Activated T-cell treated with anti-CD3 and anti-CD28 coated beads, Interleukin-2, amount 50 U/mL, for 48 hours (primary cell): ENCODE results near the gene CBFA2T3.
"Not testable (repeated sequence)": the region's sequence is repeated elsewhere in the genome, so short reads cannot be mapped to it uniquely, and the experiment has no call there.

Source experiments
- DNase-seq, 2 experiments: peaks; one replicate each; pipeline ENCODE4 v3.0.0-alpha.2; 2020

CBFA2T3 gene

DNA sequence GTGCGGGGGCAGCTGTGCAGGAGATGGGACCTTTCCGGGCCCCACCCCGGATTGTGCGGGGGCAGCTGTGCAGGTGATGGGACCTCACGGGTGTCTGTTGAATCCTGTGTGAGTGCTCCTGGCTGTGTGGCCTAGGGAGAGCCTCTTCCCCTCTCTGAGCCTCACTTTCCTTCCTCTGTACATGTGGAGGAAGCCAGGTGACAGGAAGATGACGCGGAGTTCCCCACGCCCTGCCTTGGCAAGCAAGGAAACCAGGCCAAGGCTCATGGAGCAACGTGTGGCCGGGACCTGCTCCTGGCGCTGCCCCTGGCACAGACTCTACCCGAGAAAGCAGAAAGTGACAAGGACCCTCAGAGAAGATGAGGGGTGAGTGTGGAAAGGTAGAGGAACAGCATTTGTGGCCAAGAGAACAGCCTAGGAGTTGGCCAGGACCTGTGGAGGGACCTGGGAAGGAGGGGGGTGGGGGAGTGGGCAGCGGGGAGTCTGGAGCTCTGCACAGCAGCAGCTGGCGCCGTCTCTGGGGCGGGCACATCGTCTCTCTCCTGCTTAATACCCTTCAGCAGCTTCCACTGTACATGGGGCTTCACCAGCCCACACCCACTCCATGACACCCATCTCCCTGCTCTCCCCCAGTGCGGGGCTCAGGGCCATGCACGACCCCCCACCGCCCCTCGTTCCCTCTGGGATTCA lies 72.2 kb downstream of the CBFA2T3 start:
- DNase-seq: no peak

DNA sequence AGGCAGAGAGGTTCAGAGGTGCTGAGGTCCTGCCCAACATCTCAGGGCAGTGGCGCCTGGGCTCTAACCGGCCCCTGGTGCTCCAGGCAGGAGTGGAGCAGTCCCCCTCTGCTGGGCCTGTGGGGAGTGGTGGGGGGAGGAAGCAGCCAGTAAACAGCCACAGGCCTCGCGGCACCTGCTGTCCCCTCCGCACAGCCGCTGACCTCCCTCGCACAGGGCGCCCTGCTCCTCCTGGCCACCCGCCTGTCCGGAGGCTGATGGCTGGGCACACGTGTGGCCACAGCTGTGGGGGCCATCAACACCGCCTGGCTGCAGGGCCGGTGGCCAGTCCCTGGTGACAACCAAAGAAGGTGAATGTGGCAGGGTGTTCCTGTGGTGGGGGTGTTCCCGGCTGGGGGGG lies 73.7 kb downstream of the CBFA2T3 start:
- DNase-seq: no peak

DNA sequence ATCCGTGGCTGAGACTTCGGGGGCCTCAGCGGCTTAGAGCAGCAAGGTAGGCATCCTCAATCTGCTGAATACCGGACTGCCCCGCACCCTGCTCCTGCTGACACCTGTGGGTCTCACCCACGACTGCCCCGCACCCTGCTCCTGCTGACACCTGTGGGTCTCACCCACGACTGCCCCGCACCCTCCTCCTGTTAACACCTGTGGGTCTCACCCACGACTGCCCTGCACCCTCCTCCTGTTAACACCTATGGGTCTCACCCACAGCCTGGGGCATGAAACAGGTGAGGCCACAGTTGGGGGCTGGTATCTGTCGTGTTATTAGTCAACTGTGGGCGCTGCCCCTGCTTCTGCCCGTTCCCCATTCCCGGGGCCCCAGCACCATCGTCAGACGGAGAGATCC lies 74.3 kb downstream of the CBFA2T3 start:
- no peak for DNase-seq

DNA sequence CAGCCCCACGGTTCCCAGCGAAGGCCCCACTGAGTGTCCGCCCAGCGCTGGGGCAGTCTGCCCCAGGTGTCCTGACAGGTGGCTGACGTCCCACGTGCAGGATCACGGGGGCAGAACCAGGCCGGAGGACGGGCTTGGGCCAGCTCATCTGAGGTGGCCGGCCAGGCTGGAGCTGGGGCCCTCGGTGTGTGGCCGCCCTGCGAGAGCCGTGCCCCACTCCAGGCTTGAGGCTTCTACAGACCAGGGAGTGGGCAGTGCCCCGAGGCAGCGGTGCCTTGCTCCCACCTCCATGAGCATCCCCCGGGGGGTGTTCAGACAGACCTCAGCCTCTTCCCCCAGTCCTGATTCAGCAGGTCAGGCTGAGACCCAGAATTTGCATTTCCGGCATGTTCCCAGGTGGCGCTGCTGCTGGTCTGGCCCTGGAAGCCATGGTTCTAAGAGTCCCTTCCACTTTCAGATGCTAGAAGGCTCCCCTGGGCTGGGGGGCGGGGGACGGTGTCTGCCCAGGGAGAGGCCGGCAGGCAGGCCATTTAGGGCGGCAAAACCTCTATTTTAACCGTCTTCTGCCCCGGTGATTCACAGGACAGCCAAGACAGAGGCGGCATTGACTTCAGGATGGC lies 75.2 kb downstream of the CBFA2T3 start:
- DNase-seq: no peak

- DNase-seq: no peak
Measured at GRCh38 chr16:88900662-88901052, 76.3 kb downstream of the CBFA2T3 start.

DNA sequence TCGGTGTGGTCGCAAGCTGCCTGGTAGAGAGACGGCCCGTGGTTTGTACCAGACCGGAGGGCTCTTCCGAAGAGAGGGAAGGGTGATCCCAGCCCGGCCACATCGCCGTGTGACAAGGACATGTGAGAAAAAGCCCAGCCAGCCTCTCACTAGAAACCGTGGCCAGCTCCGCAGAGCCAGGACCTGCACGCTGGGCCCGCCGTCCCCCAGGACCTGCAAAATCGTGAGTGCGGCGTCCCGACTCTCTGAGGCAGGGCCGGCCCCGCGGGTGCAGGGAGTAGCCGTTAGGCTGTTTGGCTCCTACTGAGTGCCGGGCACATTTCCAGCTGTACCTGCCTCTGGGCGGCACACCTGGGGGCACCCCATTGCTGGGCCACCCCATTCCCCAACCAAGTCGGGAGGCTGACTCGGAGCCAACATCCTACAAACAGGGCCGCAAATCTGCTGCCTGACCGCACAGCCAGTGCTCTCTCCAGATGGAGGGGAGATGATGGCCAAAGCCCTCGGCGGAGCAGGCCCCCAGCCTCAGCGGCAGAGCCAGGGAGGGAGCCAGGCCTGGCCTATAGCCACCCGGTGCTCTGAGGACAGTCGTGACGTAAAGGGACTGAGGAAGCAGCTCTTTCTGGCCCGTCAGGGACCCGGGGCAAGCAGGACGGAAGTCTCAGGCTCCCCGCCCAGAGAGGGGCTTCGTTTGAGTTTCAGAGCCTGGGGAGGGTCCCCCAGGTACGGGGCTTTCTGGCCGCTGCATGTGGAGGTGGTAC lies 76.9 kb downstream of the CBFA2T3 start:
- DNase-seq: no peak

DNA sequence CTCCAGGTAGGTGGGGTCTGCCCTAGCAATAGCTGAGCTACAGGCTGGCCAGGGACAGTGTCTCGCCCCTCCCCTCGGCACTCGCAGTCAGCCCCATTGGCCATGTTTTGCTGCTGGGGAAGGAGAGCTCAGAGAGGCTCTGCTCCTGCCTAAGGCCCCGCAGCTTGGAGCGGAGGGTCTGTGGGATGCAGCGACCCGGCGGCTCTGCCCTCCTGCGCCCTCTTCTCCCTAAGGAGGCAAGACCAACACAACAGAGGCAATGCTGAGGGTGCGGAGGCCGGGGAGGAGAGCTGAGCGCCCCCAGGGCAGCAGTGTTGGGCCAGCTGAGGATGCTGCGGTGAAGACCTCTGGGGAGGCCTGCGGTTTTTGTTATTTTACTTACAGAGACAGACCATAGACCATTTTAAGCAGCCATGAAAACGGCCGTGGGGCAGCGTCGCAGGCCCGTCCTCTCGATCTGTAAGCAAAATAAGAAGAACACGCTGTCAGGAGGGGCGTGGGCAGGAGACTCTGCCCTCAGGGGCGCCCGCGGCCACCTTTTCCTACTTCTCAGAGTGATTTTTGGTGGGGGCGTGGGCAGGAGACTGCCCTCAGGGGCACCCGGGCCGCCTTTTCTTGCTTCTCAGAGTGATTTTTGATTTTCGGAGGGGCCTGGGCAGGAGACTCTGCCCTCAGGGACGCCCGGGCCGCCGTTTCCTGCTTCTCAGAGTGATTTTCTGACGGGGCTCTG lies 79.1 kb downstream of the CBFA2T3 start:
- no peak for DNase-seq

- DNase-seq: no peak
Measured at GRCh38 chr16:88896238-88897070, 80.6 kb downstream of the CBFA2T3 start.

- DNase-seq: no peak
Measured at GRCh38 chr16:88895335-88895734, 81.7 kb downstream of the CBFA2T3 start.

DNA sequence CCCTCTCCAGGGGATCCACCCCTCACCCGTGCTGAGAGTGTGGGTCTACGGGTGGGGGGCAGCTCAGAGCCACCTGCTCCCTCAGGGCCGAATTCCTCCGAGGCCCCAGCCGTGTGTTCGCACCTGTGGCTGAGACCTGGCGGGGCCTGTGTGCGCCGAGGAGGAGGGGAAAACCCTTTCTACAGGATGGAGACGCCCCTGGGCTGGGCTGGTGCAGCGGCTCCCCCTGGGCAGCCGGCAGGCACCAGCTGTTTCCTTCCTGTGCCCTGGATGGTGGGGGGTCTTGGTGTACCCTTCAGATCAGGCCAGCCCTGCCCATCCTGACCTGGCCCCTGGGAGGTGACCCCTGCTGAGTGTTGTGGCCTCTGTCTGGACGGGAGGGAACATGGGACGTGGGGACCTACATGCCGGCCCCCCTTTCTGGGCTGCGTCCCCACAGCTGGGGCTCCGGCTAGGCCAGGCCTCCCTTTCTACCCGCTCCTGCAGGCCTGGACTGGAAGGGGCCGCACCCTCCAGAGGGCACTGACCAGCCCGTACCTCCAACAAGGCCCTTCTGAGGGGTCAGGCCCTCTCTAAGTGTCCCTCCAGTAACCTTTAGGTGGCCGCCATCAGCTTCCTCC lies 82.2 kb downstream of the CBFA2T3 start:
- no peak for DNase-seq

DNA sequence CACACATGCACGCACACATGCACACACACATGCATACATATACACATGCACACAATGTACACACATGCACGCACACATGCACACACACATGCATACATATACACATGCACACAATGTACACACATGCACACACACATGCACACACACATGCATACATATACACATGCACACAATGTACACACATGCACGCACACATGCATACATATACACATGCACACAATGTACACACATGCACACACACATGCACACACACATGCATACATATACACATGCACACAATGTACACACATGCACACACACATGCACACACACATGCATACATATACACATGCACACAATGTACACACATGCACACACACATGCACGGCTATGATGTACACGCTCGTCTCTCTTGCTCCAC lies 82.7 kb downstream of the CBFA2T3 start:
- DNase-seq: not testable (repeated sequence)

- no peak for DNase-seq
Measured at GRCh38 chr16:88893127-88893968, 83.7 kb downstream of the CBFA2T3 start.

DNA sequence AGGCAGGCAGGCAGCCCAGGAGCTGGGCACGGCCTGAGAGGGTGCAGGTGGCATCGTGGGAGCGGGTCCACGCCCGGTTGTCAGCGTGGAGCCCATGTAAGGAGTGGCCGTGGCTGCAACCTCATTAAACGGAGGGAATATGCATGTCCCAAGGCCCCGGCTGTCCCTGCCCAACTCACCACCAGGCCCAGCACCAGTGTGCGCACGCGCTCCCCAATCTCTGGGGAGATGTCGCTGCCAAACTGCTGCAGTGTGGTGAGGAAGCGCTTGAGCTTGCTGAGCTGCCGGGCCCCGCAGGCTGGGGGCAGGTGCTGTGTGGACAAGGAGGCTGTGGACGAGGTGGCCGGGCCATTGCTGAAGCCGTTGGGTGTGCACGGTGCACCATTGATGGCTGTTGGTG lies 84.9 kb downstream of the CBFA2T3 start:
- no peak for DNase-seq

DNA sequence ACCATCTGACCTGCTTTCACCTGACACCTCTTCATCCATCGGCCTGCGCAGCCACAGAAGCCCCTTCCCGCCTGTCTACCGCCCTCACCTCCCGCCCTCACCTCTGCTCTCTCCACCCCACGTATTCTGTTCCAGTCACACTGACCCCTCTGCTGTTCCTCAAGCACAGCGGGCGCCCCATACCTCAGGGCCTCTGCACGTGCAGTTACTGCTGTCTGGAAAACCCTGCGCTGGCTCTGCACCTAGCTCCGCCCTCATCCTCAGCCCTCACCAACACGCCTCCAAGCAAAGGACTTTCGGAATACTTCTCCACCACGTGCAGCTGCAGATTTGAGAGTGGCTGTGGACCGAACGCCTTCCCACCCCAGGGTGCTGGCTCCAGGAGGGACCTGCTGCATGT lies 85.9 kb downstream of the CBFA2T3 start:
- no peak for DNase-seq

- DNase-seq: not testable (repeated sequence)
Measured at GRCh38 chr16:88889702-88890352, 87.2 kb downstream of the CBFA2T3 start.

DNA sequence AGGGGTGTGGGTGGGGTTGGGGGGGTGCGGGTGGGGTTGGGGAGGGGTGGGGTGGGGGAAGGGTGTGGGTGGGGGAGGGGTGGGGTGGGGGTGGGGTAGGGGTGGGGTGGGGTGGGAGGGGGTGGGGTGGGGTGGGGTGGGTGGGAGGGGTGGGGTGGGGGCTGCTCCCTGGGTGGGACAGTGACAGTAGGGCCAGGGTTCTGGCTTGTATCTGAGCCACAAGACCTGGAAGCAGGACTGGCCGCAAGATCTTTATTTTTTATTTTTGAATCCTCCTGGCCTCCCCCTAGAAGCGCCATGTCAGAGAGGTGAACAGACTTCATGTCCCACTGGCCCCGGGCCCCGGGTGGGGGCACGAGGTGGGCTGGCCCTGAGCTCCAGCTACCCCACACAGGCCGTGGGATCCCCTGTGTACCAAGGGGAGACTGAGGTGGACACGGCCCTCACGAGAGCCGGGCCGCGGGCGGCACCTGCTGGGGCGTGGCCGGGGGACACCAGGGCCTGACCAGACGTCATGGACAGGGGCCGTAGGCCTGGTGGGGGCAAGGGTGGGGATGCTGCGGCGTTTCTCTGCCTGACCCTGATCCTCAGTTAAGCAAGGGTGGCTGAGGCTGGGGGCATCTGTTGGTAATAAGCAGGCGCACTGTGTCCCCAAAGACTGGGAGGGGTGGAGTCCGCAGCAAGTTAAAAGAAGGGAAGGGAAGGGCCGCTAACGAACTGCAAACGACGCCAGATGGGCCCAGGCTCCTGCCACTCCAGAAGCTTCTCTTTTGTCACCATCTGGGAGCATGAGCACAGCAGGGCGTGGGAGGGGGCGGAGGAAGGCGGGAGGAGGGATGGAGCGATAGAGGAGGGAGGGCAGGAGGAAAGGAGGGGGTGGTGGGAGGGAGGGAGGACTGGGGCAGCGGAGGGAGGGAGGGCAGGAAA lies 88.3 kb downstream of the CBFA2T3 start:
- no peak for DNase-seq

DNA sequence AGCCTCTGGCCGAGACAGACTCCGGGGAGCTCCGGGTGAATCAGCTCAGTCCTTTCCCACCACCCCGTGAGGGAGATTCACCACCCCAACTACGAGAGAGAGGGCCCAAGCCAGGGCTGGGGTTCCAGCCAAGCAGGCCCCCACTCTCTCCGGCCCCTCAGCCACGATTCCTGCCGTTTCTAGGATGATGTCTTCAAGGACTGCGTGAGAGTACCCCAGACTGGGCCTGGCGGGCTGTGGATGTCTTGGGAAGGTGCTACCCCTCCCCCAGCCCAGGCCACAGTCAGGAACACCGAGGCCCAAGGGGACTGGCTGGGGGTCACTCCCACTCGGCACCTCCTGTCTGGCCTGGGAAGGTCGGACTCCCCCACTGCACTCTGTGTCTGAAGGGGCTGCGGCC lies 89.0 kb downstream of the CBFA2T3 start:
- DNase-seq: no peak

- DNase-seq: no peak
Measured at GRCh38 chr16:88886845-88887521, 90.0 kb downstream of the CBFA2T3 start.

GRCh38 chr16:88886420-88886844 lies 90.6 kb downstream of the CBFA2T3 start:
- DNase-seq: no peak
